HAP-1 (cell line): ENCODE results near the gene DLG5.

Experiments
- DNase-seq, 2 experiments: peaks; one replicate each; pipeline ENCODE4 v3.0.0-alpha.2; 2016 to 2020; ENCODE audit warnings: low spot score in 2 of 2
- H3K27me3 ChIP-seq: fragments of 250-450 bp; sonication (Bioruptor Pico); 2 replicates; pipeline ENCODE4 v1.5.1; 2020; ENCODE audit warnings: low read depth, mild to moderate bottlenecking, moderate library complexity
- H3K36me3 ChIP-seq: fragments of 250-450 bp; sonication (Bioruptor Pico); replicated peaks from 2 replicates; pipeline ENCODE4 v1.5.1; 2020; ENCODE audit warnings: mild to moderate bottlenecking
- H3K4me1 ChIP-seq: fragments of 250-450 bp; sonication (Bioruptor Pico); 2 replicates; pipeline ENCODE4 v1.5.1; 2020; ENCODE audit warnings: mild to moderate bottlenecking
- H3K4me3 ChIP-seq: fragments of 250-450 bp; sonication (Bioruptor Pico); 2 replicates; pipeline ENCODE4 v1.5.1; 2020; ENCODE audit warnings: mild to moderate bottlenecking, moderate library complexity
- H3K9me3 ChIP-seq: fragments of 250-450 bp; sonication (Bioruptor Pico); 2 replicates; pipeline ENCODE4 v1.5.1; 2020; ENCODE audit warnings: mild to moderate bottlenecking, moderate library complexity
- in situ Hi-C: fragments of 300-500 bp; cut with MboI; formaldehyde crosslinking; loops from 3 replicates; pipeline ENCODE4 v1.14.3; 2020; ENCODE audit warnings: low sequenced_read_pairs, inconsistent platforms, mixed read lengths

Gene DLG5

GRCh38 chr10:77741746-77742145 lies 184.8 kb downstream of the DLG5 start:
- H3K4me1 ChIP-seq: no peaks in the 10 kb centered on the region
- H3K9me3 ChIP-seq: no peaks in the 10 kb centered on the region
- no peaks in the 10 kb centered on the region for H3K36me3 ChIP-seq
- no peaks in the 10 kb centered on the region for H3K27me3 ChIP-seq
- no peak overlapping the region for H3K4me3 ChIP-seq
- DNase-seq: no peak
- in situ Hi-C loops: no loop called here
